ENCODE data around the gene STOX2.
A peak's percentile ranks its signal among the peaks of the same experiment; 100 is the strongest.

STOX2 gene

GRCh38 chr4:183906489-183906738 is 1.3 kb downstream of the STOX2 start:
- no CpG with 5 or more reads among the region's 25 CpGs for WGBS (ENCODE audit: extremely low coverage, insufficient coverage, insufficient read length)
- no peaks in the 10 kb centered on the region for H3K36me3 ChIP-seq (ENCODE audit: control insufficient read depth in 1 of 2, insufficient read depth in 2 of 2, low read length in 2 of 2)
- H3K27ac ChIP-seq (ENCODE audit: low read depth, low read length) = no peak overlapping the region
- no peak overlapping the region for H3K4ac ChIP-seq (ENCODE audit: low read depth, low read length)
- no peak overlapping the region for H3K23ac ChIP-seq (ENCODE audit: low read length)
- H3K4me2 ChIP-seq (ENCODE audit: low read length) = peak overlapping the region; percentile 99
- H3K4me3 ChIP-seq (ENCODE audit: low read depth, low read length) = peak overlapping the region; percentile 95
- H2AK5ac ChIP-seq (ENCODE audit: low read length) = no peak overlapping the region
- H2BK12ac ChIP-seq (ENCODE audit: low read length) = no peak overlapping the region
- no peak for DNase-seq
- peak overlapping the region; percentile 27 for H2BK5ac ChIP-seq (ENCODE audit: low read depth, low read length, poor library complexity)
- peak overlapping the region; percentile 97 for H3K18ac ChIP-seq (ENCODE audit: low read length)
- no peaks in the 10 kb centered on the region for H3K27me3 ChIP-seq (ENCODE audit: insufficient read depth, low read length)
- peak overlapping the region; percentile 68 for H4K12ac ChIP-seq (ENCODE audit: low read depth, low read length)
- H2AFZ ChIP-seq (ENCODE audit: insufficient read depth, low read length, poor library complexity) = peak overlapping the region; percentile 92
- no peak overlapping the region for H2BK120ac ChIP-seq (ENCODE audit: insufficient read depth, low read length, poor library complexity)
- H3K9ac ChIP-seq (ENCODE audit: low read length) = peak overlapping the region; percentile 79
- peak overlapping the region; percentile 69 for H3K14ac ChIP-seq (ENCODE audit: low read length)
- peaks cover 2 to 10% of the 10 kb centered on the region in 2 experiments for H3K4me1 ChIP-seq (ENCODE audit: control insufficient read depth in 1 of 2, insufficient read depth in 2 of 2, low read length in 2 of 2)
- H4K8ac ChIP-seq (ENCODE audit: low read depth, low read length) = peak overlapping the region; percentile 67
- no peak overlapping the region for H4K91ac ChIP-seq (ENCODE audit: low read depth, low read length)
- peaks cover 10% of the 10 kb centered on the region for H3K79me2 ChIP-seq (ENCODE audit: control insufficient read depth, insufficient read depth, low read length, poor library complexity)
- peaks cover 13% of the 10 kb centered on the region for H3K79me1 ChIP-seq (ENCODE audit: low read length)
- H3K9me3 ChIP-seq (ENCODE audit: insufficient read depth, low read depth, low read length) = peaks cover 4% of the 10 kb centered on the region

- Histone ChIP-seq H2BK5ac (ENCODE audit: low read depth, low read length, poor library complexity) (peak overlapping the region; percentile 27), H4K91ac (ENCODE audit: low read depth, low read length) (peak overlapping the region; percentile 78), H3K79me2 (ENCODE audit: control insufficient read depth, insufficient read depth, low read length, poor library complexity) (peaks cover 10% of the 10 kb centered on the region), H3K4ac (ENCODE audit: low read depth, low read length) (peak overlapping the region; percentile 75), H2AFZ (ENCODE audit: insufficient read depth, low read length, poor library complexity) (peak overlapping the region; percentile 92), H3K27ac (ENCODE audit: low read depth, low read length) (no peak overlapping the region), H3K23ac (ENCODE audit: low read length) (no peak overlapping the region), H3K27me3 (ENCODE audit: insufficient read depth, low read length) (no peaks in the 10 kb centered on the region), H3K4me2 (ENCODE audit: low read length) (peak overlapping the region; percentile 99), H2AK5ac (ENCODE audit: low read length) (no peak overlapping the region), H3K79me1 (ENCODE audit: low read length) (peaks cover 13% of the 10 kb centered on the region), H3K9me3 (ENCODE audit: insufficient read depth, low read depth, low read length) (peaks cover 4% of the 10 kb centered on the region), H3K36me3 (ENCODE audit: control insufficient read depth in 1 of 2, insufficient read depth in 2 of 2, low read length in 2 of 2) (no peaks in the 10 kb centered on the region), H3K4me1 (ENCODE audit: control insufficient read depth in 1 of 2, insufficient read depth in 2 of 2, low read length in 2 of 2) (peaks cover 2 to 10% of the 10 kb centered on the region in 2 experiments), H4K12ac (ENCODE audit: low read depth, low read length) (peak overlapping the region; percentile 68), H3K14ac (ENCODE audit: low read length) (peak overlapping the region; percentile 69), H4K8ac (ENCODE audit: low read depth, low read length) (peak overlapping the region; percentile 67), H2BK12ac (ENCODE audit: low read length) (no peak overlapping the region), H3K9ac (ENCODE audit: low read length) (peak overlapping the region; percentile 79), H3K4me3 (ENCODE audit: low read depth, low read length) (peak overlapping the region; percentile 95), H3K18ac (ENCODE audit: low read length) (peak overlapping the region; percentile 97), H2BK120ac (ENCODE audit: insufficient read depth, low read length, poor library complexity) (no peak overlapping the region)
- peak in 1 of 2 donors; percentile 19 for DNase-seq
- no CpG with 5 or more reads among the region's 54 CpGs for WGBS (ENCODE audit: extremely low coverage, insufficient coverage, insufficient read length)
Observed at GRCh38 chr4:183906739-183907651, 1.9 kb downstream of the STOX2 start.

GRCh38 chr4:183907871-183908683 is 3.0 kb downstream of the STOX2 start:
- H4K8ac ChIP-seq (ENCODE audit: low read depth, low read length) = no peak overlapping the region
- no peak overlapping the region for H2BK5ac ChIP-seq (ENCODE audit: low read depth, low read length, poor library complexity)
- no peak overlapping the region for H3K14ac ChIP-seq (ENCODE audit: low read length)
- H3K79me2 ChIP-seq (ENCODE audit: control insufficient read depth, insufficient read depth, low read length, poor library complexity) = peaks cover 10% of the 10 kb centered on the region
- no peak for DNase-seq
- peaks cover 3% of the 10 kb centered on the region for H3K9me3 ChIP-seq (ENCODE audit: insufficient read depth, low read depth, low read length)
- no peak overlapping the region for H3K4me2 ChIP-seq (ENCODE audit: low read length)
- H2AFZ ChIP-seq (ENCODE audit: insufficient read depth, low read length, poor library complexity) = no peak overlapping the region
- WGBS (ENCODE audit: extremely low coverage, insufficient coverage, insufficient read length) = no CpG with 5 or more reads among the region's 10 CpGs
- no peak overlapping the region for H4K91ac ChIP-seq (ENCODE audit: low read depth, low read length)
- peaks cover 2 to 10% of the 10 kb centered on the region in 2 experiments for H3K4me1 ChIP-seq (ENCODE audit: control insufficient read depth in 1 of 2, insufficient read depth in 2 of 2, low read length in 2 of 2)
- H3K79me1 ChIP-seq (ENCODE audit: low read length) = peaks cover 13% of the 10 kb centered on the region
- H3K4ac ChIP-seq (ENCODE audit: low read depth, low read length) = no peak overlapping the region
- no peak overlapping the region for H3K18ac ChIP-seq (ENCODE audit: low read length)
- H3K27me3 ChIP-seq (ENCODE audit: insufficient read depth, low read length) = no peaks in the 10 kb centered on the region
- no peak overlapping the region for H4K12ac ChIP-seq (ENCODE audit: low read depth, low read length)
- H3K9ac ChIP-seq (ENCODE audit: low read length) = no peak overlapping the region
- H3K23ac ChIP-seq (ENCODE audit: low read length) = no peak overlapping the region
- no peak overlapping the region for H2BK12ac ChIP-seq (ENCODE audit: low read length)
- no peaks in the 10 kb centered on the region for H3K36me3 ChIP-seq (ENCODE audit: control insufficient read depth in 1 of 2, insufficient read depth in 2 of 2, low read length in 2 of 2)
- H3K4me3 ChIP-seq (ENCODE audit: low read depth, low read length) = no peak overlapping the region
- no peak overlapping the region for H3K27ac ChIP-seq (ENCODE audit: low read depth, low read length)
- no peak overlapping the region for H2AK5ac ChIP-seq (ENCODE audit: low read length)
- H2BK120ac ChIP-seq (ENCODE audit: insufficient read depth, low read length, poor library complexity) = no peak overlapping the region

GRCh38 chr4:183909187-183909586 is 4.1 kb downstream of the STOX2 start:
- Histone ChIP-seq H3K79me2 (ENCODE audit: control insufficient read depth, insufficient read depth, low read length, poor library complexity) (peaks cover 10% of the 10 kb centered on the region), H3K9me3 (ENCODE audit: insufficient read depth, low read depth, low read length) (peaks cover 2% of the 10 kb centered on the region), H3K4me3 (ENCODE audit: low read depth, low read length) (no peak overlapping the region), H3K27ac (ENCODE audit: low read depth, low read length) (no peak overlapping the region), H2BK12ac (ENCODE audit: low read length) (no peak overlapping the region), H3K9ac (ENCODE audit: low read length) (no peak overlapping the region), H3K36me3 (ENCODE audit: control insufficient read depth in 1 of 2, insufficient read depth in 2 of 2, low read length in 2 of 2) (no peaks in the 10 kb centered on the region), H2AK5ac (ENCODE audit: low read length) (no peak overlapping the region), H4K8ac (ENCODE audit: low read depth, low read length) (no peak overlapping the region), H2BK120ac (ENCODE audit: insufficient read depth, low read length, poor library complexity) (no peak overlapping the region), H3K18ac (ENCODE audit: low read length) (no peak overlapping the region), H3K14ac (ENCODE audit: low read length) (no peak overlapping the region), H3K23ac (ENCODE audit: low read length) (no peak overlapping the region), H3K27me3 (ENCODE audit: insufficient read depth, low read length) (no peaks in the 10 kb centered on the region), H3K4me1 (ENCODE audit: control insufficient read depth in 1 of 2, insufficient read depth in 2 of 2, low read length in 2 of 2) (peaks cover 2 to 10% of the 10 kb centered on the region in 2 experiments), H3K79me1 (ENCODE audit: low read length) (peaks cover 13% of the 10 kb centered on the region), H3K4ac (ENCODE audit: low read depth, low read length) (no peak overlapping the region), H4K91ac (ENCODE audit: low read depth, low read length) (no peak overlapping the region), H4K12ac (ENCODE audit: low read depth, low read length) (no peak overlapping the region), H2BK5ac (ENCODE audit: low read depth, low read length, poor library complexity) (no peak overlapping the region), H2AFZ (ENCODE audit: insufficient read depth, low read length, poor library complexity) (no peak overlapping the region), H3K4me2 (ENCODE audit: low read length) (no peak overlapping the region)
- DNase-seq = no peak
